HG03103 (cell line): ENCODE data around the gene GMCL1.

Experiments
- ATAC-seq: cut with Tn5 transposase; IDR thresholded peaks from one replicate; pipeline ENCODE4 v1.9.1; 2021; ENCODE audit warnings: low read depth; ENCODE audit not compliant: unreplicated experiment

Gene GMCL1

GRCh38 chr2:69917852-69918251 is 88.4 kb downstream of the GMCL1 start:
- ATAC-seq = no peak

DNA sequence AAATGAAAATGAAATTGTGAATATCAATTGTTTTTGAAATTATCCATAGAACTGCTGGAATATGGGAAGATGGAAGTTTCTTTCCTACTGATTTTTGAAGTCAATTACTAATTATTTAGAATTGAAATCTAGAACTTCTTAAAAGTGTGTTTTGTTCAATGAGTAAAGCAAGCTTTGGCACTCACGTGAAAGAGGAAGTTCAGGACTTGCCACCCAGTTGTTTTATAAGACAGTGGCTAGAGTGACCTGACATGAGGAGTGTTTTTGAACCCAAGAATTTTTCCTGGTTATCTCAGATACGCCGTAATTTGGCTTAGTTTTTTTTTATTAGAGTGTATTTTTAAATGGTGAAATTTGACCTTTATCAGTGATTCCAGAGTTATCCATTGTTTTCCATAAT is 88.9 kb downstream of the GMCL1 start:
- ATAC-seq = no peak

GRCh38 chr2:69923116-69923515 is 93.7 kb downstream of the GMCL1 start:
- no peak for ATAC-seq

DNA sequence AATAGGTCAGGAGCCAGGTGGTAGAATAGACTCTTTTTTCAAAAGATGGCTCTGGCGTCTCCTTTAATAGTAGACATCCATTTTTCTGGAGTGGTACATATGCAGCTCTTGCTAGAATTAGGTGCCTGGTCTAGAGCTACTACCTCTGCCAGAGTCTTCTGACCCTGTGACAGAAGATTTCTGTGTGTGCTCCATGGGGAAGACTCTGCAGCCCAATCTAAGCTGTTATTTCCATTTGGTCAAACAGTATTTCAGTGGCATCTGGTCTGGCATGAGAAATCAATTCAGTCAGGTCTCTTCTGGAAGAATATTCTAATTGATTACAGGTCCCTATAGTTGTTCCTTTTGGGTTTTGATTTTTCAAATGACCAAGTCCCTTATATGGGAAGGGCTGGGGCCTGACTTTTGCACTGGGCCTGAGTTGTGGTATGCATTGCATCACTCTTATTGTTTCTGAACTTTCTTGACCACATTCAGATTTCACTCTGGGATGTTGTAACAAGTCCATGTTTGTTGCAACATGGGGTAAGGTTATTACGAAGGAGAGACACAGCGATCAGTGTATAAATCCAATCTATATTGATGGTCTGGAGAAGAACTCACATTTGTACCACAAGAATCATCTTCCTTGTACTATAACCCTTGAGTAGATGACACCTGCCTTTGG is 97.5 kb downstream of the GMCL1 start:
- no peak for ATAC-seq
